Measurements from ENCODE around the gene NHS.

The NHS gene

DNA sequence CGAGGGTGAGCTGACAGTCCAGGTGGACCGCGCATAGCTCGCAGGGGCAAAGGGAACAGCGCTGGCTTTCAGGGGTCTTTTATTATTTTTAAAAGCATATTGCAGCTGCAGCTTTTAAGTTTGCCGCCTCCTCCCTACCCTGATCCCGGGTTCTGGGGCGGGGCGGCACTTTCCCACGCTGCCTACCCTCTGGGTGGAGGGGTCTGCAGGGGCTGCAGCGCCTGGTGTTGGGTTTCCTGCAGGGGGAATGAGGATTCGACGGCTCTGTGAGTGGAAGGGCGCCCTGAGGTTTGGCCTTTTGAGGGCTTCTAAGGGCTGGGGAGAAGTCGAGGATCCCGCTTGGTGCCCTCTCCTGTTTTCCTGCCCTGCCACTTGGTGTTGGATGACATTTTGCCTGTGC lies 281.6 kb downstream of the NHS start:
- H3K27me3 ChIP-seq (ENCODE audit: control insufficient read depth, low read length): no peaks in the 10 kb centered on the region
- no peaks in the 10 kb centered on the region for H3K36me3 ChIP-seq (ENCODE audit: control insufficient read depth, low read length)
- no peaks in the 10 kb centered on the region for H3F3A ChIP-seq (ENCODE audit: control insufficient read depth, insufficient read depth)
- H3K4me1 ChIP-seq (ENCODE audit: control insufficient read depth, low read length): no peaks in the 10 kb centered on the region
- no peak overlapping the region for H3K4me2 ChIP-seq (ENCODE audit: low read length)
- no peaks in the 10 kb centered on the region for H3K79me2 ChIP-seq (ENCODE audit: control insufficient read depth, low read length)
- no peaks in the 10 kb centered on the region for H3K9me3 ChIP-seq (ENCODE audit: control insufficient read depth, insufficient read depth, low read length)
- TF ChIP-seq, protein P1, sequence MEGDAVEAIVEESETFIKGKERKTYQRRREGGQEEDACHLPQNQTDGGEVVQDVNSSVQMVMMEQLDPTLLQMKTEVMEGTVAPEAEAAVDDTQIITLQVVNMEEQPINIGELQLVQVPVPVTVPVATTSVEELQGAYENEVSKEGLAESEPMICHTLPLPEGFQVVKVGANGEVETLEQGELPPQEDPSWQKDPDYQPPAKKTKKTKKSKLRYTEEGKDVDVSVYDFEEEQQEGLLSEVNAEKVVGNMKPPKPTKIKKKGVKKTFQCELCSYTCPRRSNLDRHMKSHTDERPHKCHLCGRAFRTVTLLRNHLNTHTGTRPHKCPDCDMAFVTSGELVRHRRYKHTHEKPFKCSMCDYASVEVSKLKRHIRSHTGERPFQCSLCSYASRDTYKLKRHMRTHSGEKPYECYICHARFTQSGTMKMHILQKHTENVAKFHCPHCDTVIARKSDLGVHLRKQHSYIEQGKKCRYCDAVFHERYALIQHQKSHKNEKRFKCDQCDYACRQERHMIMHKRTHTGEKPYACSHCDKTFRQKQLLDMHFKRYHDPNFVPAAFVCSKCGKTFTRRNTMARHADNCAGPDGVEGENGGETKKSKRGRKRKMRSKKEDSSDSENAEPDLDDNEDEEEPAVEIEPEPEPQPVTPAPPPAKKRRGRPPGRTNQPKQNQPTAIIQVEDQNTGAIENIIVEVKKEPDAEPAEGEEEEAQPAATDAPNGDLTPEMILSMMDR (IDR thresholded peaks at IDR 0.05; ENCODE audit: low read depth, low read length, poor library complexity, severe bottlenecking): no peak
- no peak for TF ChIP-seq EZH2phosphoT487 (IDR thresholded peaks at IDR 0.05; ENCODE audit: borderline replicate concordance, low read length)
- no peak overlapping the region for H3K4me3 ChIP-seq (ENCODE audit: low read length)
- H3K27ac ChIP-seq (ENCODE audit: low read depth, low read length): no peak overlapping the region
- H4K20me1 ChIP-seq (ENCODE audit: control insufficient read depth, insufficient read depth, low read depth, low read length): no peaks in the 10 kb centered on the region
- no peaks in the 10 kb centered on the region for H3K9me2 ChIP-seq (replicated peaks; ENCODE audit: control insufficient read depth, low read length)

DNA sequence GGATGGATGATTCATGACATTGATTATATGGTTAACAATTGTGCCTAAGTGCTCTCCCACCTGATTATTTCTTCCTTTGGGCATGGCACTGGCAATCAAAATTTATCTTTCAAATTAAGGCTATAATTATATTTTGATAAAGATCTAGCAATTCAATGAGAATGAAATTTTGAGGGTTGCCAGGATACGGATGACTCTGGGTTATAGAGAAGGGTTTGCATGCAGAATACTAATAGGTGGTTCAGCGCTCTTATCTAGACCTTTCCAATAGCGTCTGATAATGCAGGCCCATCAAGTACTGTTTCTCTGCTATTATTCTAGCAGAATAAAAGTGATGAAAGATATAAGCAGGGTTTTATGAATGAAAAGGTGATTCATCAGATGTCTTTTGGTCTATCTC lies 287.4 kb downstream of the NHS start:
- H3K9me3 ChIP-seq (ENCODE audit: control insufficient read depth, insufficient read depth, low read length): no peaks in the 10 kb centered on the region
- no peaks in the 10 kb centered on the region for H3K36me3 ChIP-seq (ENCODE audit: control insufficient read depth, low read length)
- TF ChIP-seq EZH2phosphoT487 (IDR thresholded peaks at IDR 0.05; ENCODE audit: borderline replicate concordance, low read length): no peak
- TF ChIP-seq, protein P1 (IDR thresholded peaks at IDR 0.05; ENCODE audit: low read depth, low read length, poor library complexity, severe bottlenecking): no peak
- no peak overlapping the region for H3K27ac ChIP-seq (ENCODE audit: low read depth, low read length)
- no peak overlapping the region for H3K4me3 ChIP-seq (ENCODE audit: low read length)
- H3F3A ChIP-seq (ENCODE audit: control insufficient read depth, insufficient read depth): no peaks in the 10 kb centered on the region
- H3K4me1 ChIP-seq (ENCODE audit: control insufficient read depth, low read length): no peaks in the 10 kb centered on the region
- no peak overlapping the region for H3K4me2 ChIP-seq (ENCODE audit: low read length)
- H3K27me3 ChIP-seq (ENCODE audit: control insufficient read depth, low read length): no peaks in the 10 kb centered on the region
- no peaks in the 10 kb centered on the region for H3K79me2 ChIP-seq (ENCODE audit: control insufficient read depth, low read length)
- H4K20me1 ChIP-seq (ENCODE audit: control insufficient read depth, insufficient read depth, low read depth, low read length): no peaks in the 10 kb centered on the region
- H3K9me2 ChIP-seq (replicated peaks; ENCODE audit: control insufficient read depth, low read length): no peaks in the 10 kb centered on the region

DNA sequence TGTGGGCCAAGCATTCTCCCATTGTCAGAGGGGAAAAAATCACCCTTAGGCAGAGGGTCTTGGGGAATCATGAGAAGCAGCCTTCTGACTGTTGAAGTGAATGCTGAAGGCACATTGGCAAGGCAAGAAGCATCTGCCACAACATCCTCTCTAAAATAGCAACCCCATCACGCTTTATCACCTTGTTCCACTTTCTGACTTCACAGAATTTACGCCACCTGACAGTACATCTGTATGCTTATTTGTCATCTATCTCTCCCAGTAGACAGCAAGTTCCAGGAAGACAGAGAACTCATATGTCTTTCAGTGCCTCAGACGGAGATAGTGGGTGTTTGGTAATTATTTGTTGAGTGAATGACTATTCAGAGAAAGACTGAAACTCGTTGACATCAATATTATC lies 293.9 kb downstream of the NHS start:
- no peak overlapping the region for H3K4me3 ChIP-seq (ENCODE audit: low read length)
- no peaks in the 10 kb centered on the region for H3K79me2 ChIP-seq (ENCODE audit: control insufficient read depth, low read length)
- no peak overlapping the region for H3K4me2 ChIP-seq (ENCODE audit: low read length)
- H3K4me1 ChIP-seq (ENCODE audit: control insufficient read depth, low read length): no peaks in the 10 kb centered on the region
- no peaks in the 10 kb centered on the region for H3F3A ChIP-seq (ENCODE audit: control insufficient read depth, insufficient read depth)
- H3K9me3 ChIP-seq (ENCODE audit: control insufficient read depth, insufficient read depth, low read length): no peaks in the 10 kb centered on the region
- no peak overlapping the region for H3K27ac ChIP-seq (ENCODE audit: low read depth, low read length)
- no peaks in the 10 kb centered on the region for H4K20me1 ChIP-seq (ENCODE audit: control insufficient read depth, insufficient read depth, low read depth, low read length)
- TF ChIP-seq, protein P1 (IDR thresholded peaks at IDR 0.05; ENCODE audit: low read depth, low read length, poor library complexity, severe bottlenecking): no peak
- TF ChIP-seq EZH2phosphoT487 (IDR thresholded peaks at IDR 0.05; ENCODE audit: borderline replicate concordance, low read length): no peak
- H3K36me3 ChIP-seq (ENCODE audit: control insufficient read depth, low read length): no peaks in the 10 kb centered on the region
- H3K9me2 ChIP-seq (replicated peaks; ENCODE audit: control insufficient read depth, low read length): no peaks in the 10 kb centered on the region
- H3K27me3 ChIP-seq (ENCODE audit: control insufficient read depth, low read length): no peaks in the 10 kb centered on the region

DNA sequence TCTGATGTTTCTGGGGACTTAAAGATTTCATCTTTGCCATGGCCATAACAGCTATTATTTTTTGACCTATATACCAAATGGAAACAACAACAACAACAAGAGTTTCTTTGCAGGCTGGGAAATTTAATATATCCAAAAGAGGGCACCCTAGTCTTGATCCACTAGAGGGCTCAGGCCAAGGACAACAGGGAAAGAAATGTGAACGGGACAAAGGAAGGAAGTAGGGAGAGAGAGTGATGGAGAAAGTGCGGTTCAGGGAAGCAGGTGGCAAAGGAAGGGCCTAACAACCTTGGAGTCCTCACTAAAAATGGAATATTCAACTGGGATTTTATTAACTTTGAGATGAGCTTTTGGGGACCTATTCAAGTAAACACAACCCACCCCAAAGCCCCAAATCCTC lies 294.5 kb downstream of the NHS start:
- no peaks in the 10 kb centered on the region for H3K4me1 ChIP-seq (ENCODE audit: control insufficient read depth, low read length)
- H4K20me1 ChIP-seq (ENCODE audit: control insufficient read depth, insufficient read depth, low read depth, low read length): no peaks in the 10 kb centered on the region
- no peak overlapping the region for H3K27ac ChIP-seq (ENCODE audit: low read depth, low read length)
- H3K9me3 ChIP-seq (ENCODE audit: control insufficient read depth, insufficient read depth, low read length): no peaks in the 10 kb centered on the region
- no peaks in the 10 kb centered on the region for H3F3A ChIP-seq (ENCODE audit: control insufficient read depth, insufficient read depth)
- no peaks in the 10 kb centered on the region for H3K27me3 ChIP-seq (ENCODE audit: control insufficient read depth, low read length)
- TF ChIP-seq, protein P1 (IDR thresholded peaks at IDR 0.05; ENCODE audit: low read depth, low read length, poor library complexity, severe bottlenecking): no peak
- TF ChIP-seq EZH2phosphoT487 (IDR thresholded peaks at IDR 0.05; ENCODE audit: borderline replicate concordance, low read length): no peak
- H3K9me2 ChIP-seq (replicated peaks; ENCODE audit: control insufficient read depth, low read length): no peaks in the 10 kb centered on the region
- no peaks in the 10 kb centered on the region for H3K79me2 ChIP-seq (ENCODE audit: control insufficient read depth, low read length)
- H3K4me2 ChIP-seq (ENCODE audit: low read length): no peak overlapping the region
- no peaks in the 10 kb centered on the region for H3K36me3 ChIP-seq (ENCODE audit: control insufficient read depth, low read length)
- no peak overlapping the region for H3K4me3 ChIP-seq (ENCODE audit: low read length)

Measured in DOHH2 (cell line).